Bronchial epithelial cell (primary cell): ENCODE measurements around the gene SNCAIP. TPM values are rescaled to one million over a fixed set of nuclear protein-coding genes. Genes with fewer than 3 reads are reported as not detected.

ENCODE experiments used
- DNase-seq: peaks from one replicate; pipeline ENCODE4 v3.0.0-alpha.2; 2010; ENCODE audit warnings: low read depth
- FAIRE-seq: peaks from 2 replicates; lab custom pipeline; 2011; peaks lifted over from hg19 to GRCh38; lab: Jason Lieb, UNC
- H3K27me3 ChIP-seq: 2 replicates; pipeline ENCODE4 v1.5.1; 2011; ENCODE audit warnings: low read length; ENCODE audit not compliant: control insufficient read depth, insufficient read depth
- H3K36me3 ChIP-seq: 2 replicates; pipeline ENCODE4 v1.5.1; 2011; ENCODE audit warnings: low read length; ENCODE audit not compliant: control insufficient read depth, insufficient read depth
- H3K4me3 ChIP-seq: 2 replicates; pipeline ENCODE4 v1.5.1; 2011; ENCODE audit warnings: mild to moderate bottlenecking, low read depth, low read length, control low read depth
- CTCF ChIP-seq: IDR thresholded peaks from 2 replicates; pipeline ENCODE4 v1.5.1; 2011; ENCODE audit warnings: mild to moderate bottlenecking, moderate library complexity, low read length, control low read depth, inconsistent platforms; ENCODE audit not compliant: insufficient read depth, severe bottlenecking
- total RNA-seq: library from RNA; depleted of rRNA; stranded (reverse); fragments of >200 nt; gene quantifications from 2 replicates; pipeline ENCODE4 v1.2.1, GENCODE V29; 2014

SNCAIP gene
- total RNA-seq, 1 donor from 2014 or later: 0.26 TPM

DNA sequence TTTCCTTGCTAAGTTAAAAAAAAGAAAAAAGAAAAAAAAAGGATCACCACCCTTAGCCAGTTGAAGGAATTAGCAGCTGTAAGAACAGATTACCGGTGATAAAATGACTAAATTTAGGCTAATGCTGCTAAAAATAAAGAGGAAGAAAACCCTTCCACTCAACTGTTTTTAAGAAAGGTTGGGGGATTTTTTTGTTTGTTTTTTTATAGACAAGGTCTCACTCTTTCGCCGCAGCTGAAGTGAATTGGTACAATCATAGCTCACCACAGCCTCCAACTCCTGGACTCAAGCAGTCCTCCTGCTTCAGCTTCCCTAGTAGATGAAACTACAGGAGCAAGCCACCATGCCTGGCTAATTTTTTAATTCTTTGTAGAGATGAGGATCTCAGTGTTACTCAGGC lies 101.7 kb downstream of the SNCAIP start:
- Histone ChIP-seq H3K4me3 (no peak overlapping the region), H3K36me3 (no peaks in the 10 kb centered on the region)
- FAIRE-seq: no peak

DNA sequence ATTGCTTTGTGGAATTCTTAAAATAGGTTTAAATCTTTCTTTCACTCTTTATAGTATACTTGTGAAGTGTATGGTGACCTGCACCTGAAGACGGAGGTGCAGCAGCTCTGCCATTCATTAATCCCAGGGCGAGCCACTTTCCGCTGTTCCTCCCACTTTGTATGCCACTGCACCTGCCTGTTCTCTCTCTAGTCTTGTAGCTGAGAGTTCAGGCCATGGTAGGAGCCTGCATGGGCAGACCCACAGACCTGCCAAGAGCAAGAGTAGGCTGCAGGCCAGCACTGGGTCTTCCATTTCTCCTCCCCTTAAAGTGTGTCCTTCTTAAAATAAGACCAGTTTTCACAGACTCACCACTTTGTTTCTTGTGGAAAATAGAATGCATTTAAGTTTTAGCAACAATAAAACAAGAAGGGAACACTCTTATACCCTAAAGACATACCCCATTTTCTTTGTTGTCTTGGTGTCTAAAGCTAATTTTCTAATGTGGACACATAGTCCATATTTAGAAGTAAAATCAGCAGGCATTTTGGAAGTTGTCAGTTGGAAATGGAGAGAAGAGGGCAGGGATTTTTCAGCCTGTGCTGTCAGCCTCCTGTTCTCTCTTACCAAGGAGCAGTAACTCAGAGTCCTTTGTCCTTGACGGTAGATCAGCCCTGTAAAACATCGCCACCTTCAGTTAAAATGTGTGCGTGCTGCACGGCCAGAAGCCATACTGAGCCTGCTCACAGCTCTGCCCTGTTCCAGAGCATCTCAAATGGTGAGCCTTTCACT lies 103.2 kb downstream of the SNCAIP start:
- DNase-seq: peak; percentile 55

More for the DNA sequence above, 101.7 kb downstream of the SNCAIP start:
- no peak for TF ChIP-seq CTCF
- peaks cover 2% of the 10 kb centered on the region for H3K27me3 ChIP-seq
- DNase-seq: no peak

GRCh38 chr5:122415801-122416120 lies 103.7 kb downstream of the SNCAIP start:
- TF ChIP-seq CTCF: no peak
- Histone ChIP-seq H3K36me3 (no peaks in the 10 kb centered on the region), H3K27me3 (peaks cover 4% of the 10 kb centered on the region), H3K4me3 (no peak overlapping the region)
- FAIRE-seq (no peak), DNase-seq (no peak)

More for the DNA sequence above, 103.2 kb downstream of the SNCAIP start:
- H3K27me3 ChIP-seq: peaks cover 4% of the 10 kb centered on the region
- H3K36me3 ChIP-seq: no peaks in the 10 kb centered on the region
- no peak overlapping the region for H3K4me3 ChIP-seq
- FAIRE-seq: peak; percentile 90
- peak; percentile 74 for TF ChIP-seq CTCF

GRCh38 chr5:122419142-122419894 lies 107.3 kb downstream of the SNCAIP start:
- H3K4me3 ChIP-seq: no peak overlapping the region
- no peak for FAIRE-seq
- DNase-seq: no peak
- TF ChIP-seq CTCF: no peak
- H3K36me3 ChIP-seq: no peaks in the 10 kb centered on the region
- H3K27me3 ChIP-seq: peaks cover 6% of the 10 kb centered on the region

DNA sequence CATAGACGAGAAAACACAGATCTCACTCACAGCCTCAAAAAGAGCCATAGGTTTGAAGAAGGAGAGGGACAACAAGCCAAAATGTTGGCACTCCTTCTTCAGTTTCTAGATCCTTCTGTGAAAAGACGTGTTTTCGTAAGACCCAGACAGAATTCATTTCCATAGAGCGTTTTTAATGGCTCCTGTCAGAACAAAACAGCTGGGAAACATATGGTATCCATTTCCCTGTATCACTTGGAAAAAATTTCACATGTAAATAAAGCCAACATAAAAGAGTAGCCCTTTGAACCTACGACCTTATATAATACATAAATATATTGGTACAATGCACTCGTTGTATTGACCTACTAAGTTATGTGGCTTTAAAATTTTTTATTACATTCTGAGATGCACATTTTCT lies 108.1 kb downstream of the SNCAIP start:
- DNase-seq (no peak), FAIRE-seq (no peak)
- no peaks in the 10 kb centered on the region for H3K36me3 ChIP-seq
- peaks cover 6% of the 10 kb centered on the region for H3K27me3 ChIP-seq
- H3K4me3 ChIP-seq: no peak overlapping the region
- no peak for TF ChIP-seq CTCF
